Measurements from ENCODE around the gene BRD4.

The BRD4 gene

GRCh38 chr19:15222738-15223648, 109.3 kb downstream of the BRD4 start:
- peak; percentile 93 for DNase-seq

GRCh38 chr19:15220833-15221232, 111.5 kb downstream of the BRD4 start:
- no peak for DNase-seq

GRCh38 chr19:15218501-15218900, 113.8 kb downstream of the BRD4 start:
- DNase-seq = peak; percentile 69

GRCh38 chr19:15216363-15216762, 116.0 kb downstream of the BRD4 start:
- DNase-seq = peak; percentile 25

- DNase-seq = no peak
Observed at GRCh38 chr19:15213715-15214381, 118.5 kb downstream of the BRD4 start.

- no peak for DNase-seq
Observed at GRCh38 chr19:15212711-15213110, 119.6 kb downstream of the BRD4 start.

GRCh38 chr19:15210323-15210781, 122.0 kb downstream of the BRD4 start:
- no peak for DNase-seq

GRCh38 chr19:15201374-15202023, 130.8 kb downstream of the BRD4 start:
- no peak for DNase-seq

GRCh38 chr19:15200553-15201364, 131.6 kb downstream of the BRD4 start, which contains the start of gene NOTCH3:
TSS of gene NOTCH3 (minus strand) at chr19:15200995. CDS start at chr19:15200905, 90 bp downstream.
- no peak for DNase-seq

- DNase-seq = no peak
Observed at GRCh38 chr19:15199661-15200552, 132.4 kb downstream of the BRD4 start.

- no peak for DNase-seq
Observed at GRCh38 chr19:15198951-15199660, 133.2 kb downstream of the BRD4 start.

- no peak for DNase-seq
Observed at GRCh38 chr19:15197942-15198341, 134.4 kb downstream of the BRD4 start.

- DNase-seq = peak; percentile 52
Observed at GRCh38 chr19:15197275-15197941, 134.9 kb downstream of the BRD4 start.

- DNase-seq = no peak
Observed at GRCh38 chr19:15196360-15197005, 135.9 kb downstream of the BRD4 start.

GRCh38 chr19:15195371-15196334, 136.7 kb downstream of the BRD4 start:
- peak; percentile 72 for DNase-seq

GRCh38 chr19:15194938-15195337, 137.4 kb downstream of the BRD4 start:
- no peak for DNase-seq

GRCh38 chr19:15191982-15192381, 140.4 kb downstream of the BRD4 start:
- no peak for DNase-seq

GRCh38 chr19:15191514-15191913, 140.8 kb downstream of the BRD4 start:
- DNase-seq = no peak
